NCI-H82 treated with DMSO at 0.1 percent for 48 hours (cell line): Measurements from ENCODE around the gene PJA2.
"Not testable (repeated sequence)": the region's sequence is repeated elsewhere in the genome, so short reads cannot be mapped to it uniquely, and the experiment has no call there.

Experiments
- DNase-seq: peaks from one replicate; lab custom pipeline; 2025; ENCODE audit not compliant: unreplicated experiment; lab: John Stamatoyannopoulos, UW

PJA2 gene

DNA sequence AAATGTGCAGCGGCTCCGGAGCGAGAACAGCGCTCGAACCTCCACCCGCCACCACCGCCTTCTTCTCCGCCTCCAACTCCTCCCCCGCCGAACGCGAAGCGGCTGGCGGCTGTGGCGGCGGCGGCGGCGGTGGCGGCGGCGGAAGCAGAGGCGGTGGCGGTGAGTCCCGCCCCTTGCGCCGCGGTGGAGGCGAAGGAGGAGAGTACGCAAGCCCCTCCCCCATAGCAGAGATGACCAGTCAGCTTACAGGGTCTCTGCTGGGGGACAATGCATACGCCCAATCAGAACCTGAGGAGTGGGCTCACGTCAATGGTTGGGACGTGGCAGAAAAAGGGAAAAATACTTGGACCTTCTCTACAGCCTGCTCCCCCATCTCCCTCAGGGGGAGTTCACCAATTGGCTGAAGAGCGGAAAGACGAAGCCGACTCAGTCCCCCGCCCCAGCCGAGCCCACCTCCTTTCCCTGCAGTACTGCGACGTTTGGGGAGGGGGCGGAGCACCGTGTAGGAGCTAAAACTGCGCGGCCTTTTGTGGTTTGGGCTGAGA is at the start of gene PJA2:
TSS of gene PJA2 (minus strand) at position 131 of the 545 bp plus-strand sequence. CDS start 26,541 bp downstream, outside the sequence.
- peak; percentile 98 for DNase-seq

DNA sequence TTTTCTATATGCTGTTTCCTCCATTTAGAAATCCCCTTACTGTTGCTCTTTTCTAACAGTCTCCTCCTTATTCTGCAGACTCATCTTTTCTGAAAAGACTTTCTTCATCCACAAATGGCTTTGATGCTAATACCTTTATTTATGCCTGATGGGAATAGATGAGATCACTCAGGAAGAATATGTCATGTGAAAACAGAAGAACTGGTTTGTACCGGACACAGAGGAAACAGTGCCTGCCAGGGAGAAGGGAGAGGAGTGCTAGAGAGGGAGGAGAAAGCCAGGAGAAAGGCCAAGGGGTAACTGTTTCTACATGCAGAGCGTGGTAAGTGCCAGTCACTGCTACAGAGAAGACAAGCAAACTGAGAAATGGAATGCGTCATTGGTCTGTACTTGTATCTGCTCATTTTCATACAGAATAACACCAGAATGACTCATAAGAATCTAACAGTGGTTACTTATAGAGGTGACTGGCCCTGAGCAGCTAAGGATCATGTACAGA is 45.9 kb upstream of the PJA2 start:
- DNase-seq: no peak

- DNase-seq: no peak
Measured at GRCh38 chr5:109454731-109455505, 45.1 kb upstream of the PJA2 start.

DNA sequence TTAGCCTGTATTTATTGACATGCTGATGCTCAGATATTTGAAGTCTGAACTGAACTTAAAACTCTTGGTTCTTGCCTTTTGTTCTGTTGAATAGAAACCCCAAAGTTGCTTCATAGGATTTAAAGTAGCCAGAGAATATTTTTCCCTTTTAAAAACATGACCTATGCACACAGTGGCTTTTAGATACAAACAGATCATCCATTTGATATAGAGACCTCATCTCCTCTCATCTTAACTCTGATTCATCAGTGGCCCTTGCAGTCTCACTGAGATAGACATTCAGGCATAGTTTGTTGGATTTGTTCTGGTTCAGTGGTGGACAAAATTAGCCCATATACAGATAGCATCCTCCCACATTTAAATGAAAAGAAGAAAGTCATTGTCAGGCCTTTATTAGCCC is 43.5 kb upstream of the PJA2 start:
- no peak for DNase-seq

DNA sequence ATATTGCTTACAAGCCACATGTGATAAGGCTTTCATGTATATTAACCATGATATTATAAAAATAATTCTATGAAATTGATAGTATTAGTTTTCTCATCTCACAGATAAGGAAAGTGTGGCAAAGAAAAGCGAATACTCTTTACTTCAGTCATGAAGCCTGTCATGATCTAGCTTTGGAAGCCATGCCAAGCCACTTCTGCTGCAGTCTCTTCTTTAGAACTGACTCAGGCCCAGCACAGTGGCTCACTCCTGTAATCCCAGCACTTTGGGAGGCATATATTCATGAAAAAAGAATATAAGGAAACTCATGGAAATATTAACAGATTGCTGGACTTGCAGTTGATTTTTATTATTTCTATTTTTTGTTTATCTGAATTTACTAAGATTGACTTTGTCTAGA is 42.9 kb upstream of the PJA2 start:
- DNase-seq: no peak

- no peak for DNase-seq
Measured at GRCh38 chr5:109451146-109451545, 41.4 kb upstream of the PJA2 start.

DNA sequence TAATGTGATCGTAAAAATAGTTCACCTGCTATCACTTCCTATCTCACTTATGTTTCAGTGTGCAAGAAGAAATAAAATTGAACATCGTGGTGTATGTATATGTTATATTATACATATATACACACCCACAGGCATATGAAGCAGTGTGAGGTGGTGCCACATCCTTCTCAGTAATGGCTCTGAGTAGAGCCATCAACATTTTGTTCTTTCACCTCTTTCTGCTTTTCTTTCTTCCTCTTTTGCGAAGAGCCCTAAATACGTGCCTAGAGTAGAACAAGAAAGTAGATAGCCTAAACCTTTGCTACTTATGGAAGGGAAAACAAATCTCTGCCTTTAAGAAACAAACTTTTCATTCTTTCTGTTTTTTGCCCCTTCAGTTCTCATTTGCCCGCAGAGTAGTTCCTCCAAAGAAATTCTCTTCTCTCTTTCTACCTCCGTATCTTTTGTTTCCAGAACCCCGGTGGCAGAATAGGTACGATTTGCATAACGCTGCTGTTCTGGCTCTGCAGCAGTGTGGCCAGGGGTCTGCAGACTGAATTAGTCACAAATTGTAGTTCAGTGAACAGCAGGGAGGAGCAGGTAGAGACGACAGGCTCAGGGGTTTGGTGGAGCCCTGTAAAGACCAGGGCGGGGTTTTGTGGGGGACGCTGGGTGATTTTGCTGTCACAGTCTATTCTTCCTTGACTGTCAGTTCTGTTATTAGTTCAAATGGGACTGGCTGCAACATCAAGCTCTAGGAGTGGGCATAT is 40.5 kb upstream of the PJA2 start:
- no peak for DNase-seq

DNA sequence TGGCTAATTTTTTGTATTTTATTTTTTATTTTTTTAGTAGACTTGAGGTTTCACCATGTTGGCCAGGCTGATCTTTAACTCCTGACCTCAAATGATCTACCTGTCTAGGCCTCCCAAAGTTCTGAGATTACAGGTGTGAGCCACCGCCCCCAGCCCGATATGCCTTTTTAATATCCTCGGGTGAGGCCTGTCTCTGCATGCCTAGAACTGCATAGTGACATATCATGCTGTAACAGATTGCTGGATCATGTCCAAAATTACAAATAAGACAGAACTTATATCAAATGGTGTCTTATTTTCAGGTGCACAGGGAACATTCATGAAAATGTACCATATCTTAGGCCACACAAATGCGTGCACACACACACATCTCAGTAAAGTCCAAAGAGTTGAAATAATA is 39.1 kb upstream of the PJA2 start:
- DNase-seq: no peak

- DNase-seq: no peak
Measured at GRCh38 chr5:109439590-109439989, 29.8 kb upstream of the PJA2 start.

GRCh38 chr5:109426075-109426474 is 16.3 kb upstream of the PJA2 start:
- DNase-seq: no peak

GRCh38 chr5:109425521-109425920 is 15.7 kb upstream of the PJA2 start:
- DNase-seq: not testable (repeated sequence)

DNA sequence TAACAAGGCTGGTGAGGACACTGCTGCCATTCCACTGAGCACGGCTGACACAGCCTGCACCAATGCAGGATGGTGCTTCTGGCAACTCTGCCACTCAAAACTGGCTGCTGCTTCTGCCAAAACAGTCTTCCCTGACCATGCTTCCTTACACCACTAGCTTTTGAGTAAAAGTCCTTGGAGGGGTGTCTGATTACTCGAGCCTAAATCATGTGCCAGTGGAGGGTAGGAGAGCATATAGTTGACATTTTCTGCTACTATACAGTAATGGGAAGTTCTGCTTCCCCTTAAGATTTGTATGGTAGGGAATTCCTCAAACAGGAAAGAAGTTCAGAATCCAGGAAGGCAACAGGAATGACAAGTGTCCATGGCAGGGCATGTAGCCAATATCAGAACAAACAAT is 12.2 kb upstream of the PJA2 start:
- no peak for DNase-seq

GRCh38 chr5:109418712-109419352 is 9.1 kb upstream of the PJA2 start:
- no peak for DNase-seq

DNA sequence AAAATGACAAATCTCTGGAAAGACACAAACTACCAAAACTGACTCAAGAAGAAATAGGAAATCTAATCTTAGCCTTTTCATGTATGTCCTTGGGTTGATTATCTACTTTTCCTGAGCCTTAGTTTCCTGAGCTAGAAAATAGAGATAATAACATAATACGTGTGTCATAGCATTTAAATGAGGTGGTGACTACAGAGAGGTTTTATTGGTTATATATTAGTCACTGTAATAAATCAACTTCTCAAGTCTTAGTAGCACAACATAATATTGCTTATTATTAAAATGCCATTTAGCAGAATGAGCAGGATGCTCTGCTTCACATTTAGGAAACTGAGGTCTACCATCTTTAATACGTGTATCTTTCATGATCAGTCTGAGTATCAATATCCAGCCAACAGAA is 7.1 kb upstream of the PJA2 start:
- DNase-seq: no peak

GRCh38 chr5:109413921-109414461 is 4.2 kb upstream of the PJA2 start:
- DNase-seq: not testable (repeated sequence)

- no peak for DNase-seq
Measured at GRCh38 chr5:109413458-109413857, 3.7 kb upstream of the PJA2 start.

DNA sequence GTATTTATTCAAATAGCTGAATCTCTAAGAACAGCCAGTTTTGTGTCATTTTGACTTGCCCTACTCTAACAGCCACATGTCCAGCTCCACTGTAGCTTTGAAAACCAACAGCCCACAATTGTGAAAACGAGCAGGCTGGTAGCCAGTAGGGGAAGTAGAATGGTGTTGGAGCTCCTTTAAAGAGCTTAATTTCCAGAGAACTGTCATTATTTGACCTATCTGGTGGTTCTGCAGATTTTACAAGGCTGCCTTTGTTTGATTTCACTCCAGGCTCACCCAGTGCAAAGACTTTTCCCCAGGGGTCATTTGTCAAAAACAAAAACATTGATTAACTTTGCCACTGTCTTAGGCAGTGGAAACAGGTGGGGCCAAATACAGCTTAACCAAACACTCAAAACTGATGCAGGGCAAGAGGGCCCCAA is 3.2 kb upstream of the PJA2 start:
- DNase-seq: no peak

GRCh38 chr5:109411627-109412026 is 1.9 kb upstream of the PJA2 start:
- no peak for DNase-seq

- DNase-seq: no peak
Measured at GRCh38 chr5:109411149-109411514, 1.4 kb upstream of the PJA2 start.

DNA sequence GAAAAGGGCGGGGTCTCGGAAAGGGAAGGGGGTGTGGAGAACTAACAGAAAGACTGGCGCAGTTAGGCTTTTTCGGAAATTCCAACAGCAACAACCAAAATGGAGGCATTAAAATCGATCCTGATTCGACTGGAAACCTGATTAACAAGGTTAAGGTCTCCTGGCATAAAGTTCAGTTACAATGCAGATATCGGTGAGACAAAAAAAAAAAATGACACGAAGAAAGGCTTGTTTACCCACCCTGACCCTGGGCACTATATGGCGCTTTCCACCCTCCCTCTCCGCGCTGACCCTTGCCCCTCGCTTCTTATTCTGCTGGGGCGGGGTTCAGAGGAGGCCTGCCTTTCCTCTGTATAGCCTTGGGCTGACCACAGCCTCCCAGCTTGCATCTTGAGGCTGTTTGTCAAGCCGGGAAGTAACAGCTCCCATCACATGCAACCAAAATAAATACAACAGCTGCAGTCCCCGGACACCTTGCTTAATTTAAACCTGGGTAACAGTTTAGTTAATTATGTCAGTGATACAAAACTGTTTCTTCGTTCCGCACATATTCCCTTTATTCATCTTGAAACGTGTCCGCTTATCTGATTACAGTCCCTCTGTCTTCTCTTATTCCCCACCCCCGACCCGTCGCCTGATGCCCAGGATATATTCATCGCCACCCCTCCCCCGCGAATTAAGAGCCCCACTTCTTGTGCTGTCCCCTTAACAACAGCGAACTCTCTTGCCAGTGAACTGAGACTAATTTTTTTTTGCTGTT is 795 bp upstream of the PJA2 start:
- DNase-seq: peak; percentile 30
